GM10847 (cell line): ENCODE results near the gene DCAF5.

Experiments
- POLR2A ChIP-seq: IDR thresholded peaks from 2 replicates; pipeline ENCODE4 v1.6.1; 2011; ENCODE audit not compliant: insufficient read length; ENCODE audit errors: extremely low read depth

DCAF5 gene

GRCh38 chr14:69068744-69069421 lies 84.0 kb downstream of the DCAF5 start:
- no peak for TF ChIP-seq POLR2A

DNA sequence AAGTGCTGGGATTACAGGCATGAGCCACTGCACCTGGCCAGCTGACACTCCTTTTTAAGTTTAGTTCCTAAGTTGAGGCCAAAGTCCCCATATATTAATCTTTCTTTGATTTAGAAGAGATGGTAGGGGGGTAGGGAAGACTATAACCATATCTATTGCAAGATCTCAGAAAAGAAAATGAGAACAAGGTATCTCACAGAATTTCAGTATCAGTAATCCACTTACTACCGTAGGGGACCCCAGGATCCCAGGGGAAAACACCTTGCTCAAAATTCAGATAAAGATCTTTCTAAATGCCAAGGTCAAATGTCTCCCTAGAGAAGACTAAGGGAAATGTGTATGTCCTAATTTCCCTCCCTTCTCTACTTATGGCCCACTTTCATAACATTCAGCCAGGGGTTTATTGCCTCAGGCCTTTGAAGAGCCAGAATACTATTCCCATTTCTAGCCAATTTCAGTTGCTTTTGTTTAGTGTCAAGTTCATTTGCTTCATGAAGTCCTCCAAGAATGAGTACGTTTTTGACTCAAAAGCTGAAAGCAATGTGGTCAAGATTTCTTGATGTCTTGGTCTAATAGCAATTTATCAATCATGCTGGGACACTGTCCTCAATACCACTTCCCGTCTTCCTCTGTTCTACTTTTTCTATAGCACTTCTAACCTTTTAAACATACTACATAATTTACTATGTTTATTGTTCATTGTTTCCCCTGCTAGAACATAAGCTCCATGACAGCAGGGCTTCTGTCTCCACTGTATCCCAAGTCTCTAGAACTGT lies 86.3 kb downstream of the DCAF5 start:
- TF ChIP-seq POLR2A, result no peak

DNA sequence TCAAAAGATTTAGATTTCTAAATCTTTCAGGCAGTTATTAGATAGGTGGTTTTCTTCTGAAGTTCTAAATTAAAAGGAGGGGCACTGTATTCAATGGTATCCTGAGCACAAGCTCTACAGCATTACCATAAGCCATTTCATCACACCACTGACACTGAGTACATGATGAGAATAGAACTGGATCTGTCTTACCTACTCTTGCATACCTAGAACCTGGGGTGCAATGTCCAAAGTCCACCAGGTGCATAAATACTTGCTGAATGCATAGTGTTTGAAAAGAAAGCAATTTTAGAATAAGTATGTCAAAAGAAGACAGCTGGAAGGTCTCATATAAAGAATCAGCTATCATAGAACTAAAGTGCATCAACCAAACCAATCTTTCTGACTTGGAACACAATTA lies 88.3 kb downstream of the DCAF5 start:
- TF ChIP-seq POLR2A, result no peak

DNA sequence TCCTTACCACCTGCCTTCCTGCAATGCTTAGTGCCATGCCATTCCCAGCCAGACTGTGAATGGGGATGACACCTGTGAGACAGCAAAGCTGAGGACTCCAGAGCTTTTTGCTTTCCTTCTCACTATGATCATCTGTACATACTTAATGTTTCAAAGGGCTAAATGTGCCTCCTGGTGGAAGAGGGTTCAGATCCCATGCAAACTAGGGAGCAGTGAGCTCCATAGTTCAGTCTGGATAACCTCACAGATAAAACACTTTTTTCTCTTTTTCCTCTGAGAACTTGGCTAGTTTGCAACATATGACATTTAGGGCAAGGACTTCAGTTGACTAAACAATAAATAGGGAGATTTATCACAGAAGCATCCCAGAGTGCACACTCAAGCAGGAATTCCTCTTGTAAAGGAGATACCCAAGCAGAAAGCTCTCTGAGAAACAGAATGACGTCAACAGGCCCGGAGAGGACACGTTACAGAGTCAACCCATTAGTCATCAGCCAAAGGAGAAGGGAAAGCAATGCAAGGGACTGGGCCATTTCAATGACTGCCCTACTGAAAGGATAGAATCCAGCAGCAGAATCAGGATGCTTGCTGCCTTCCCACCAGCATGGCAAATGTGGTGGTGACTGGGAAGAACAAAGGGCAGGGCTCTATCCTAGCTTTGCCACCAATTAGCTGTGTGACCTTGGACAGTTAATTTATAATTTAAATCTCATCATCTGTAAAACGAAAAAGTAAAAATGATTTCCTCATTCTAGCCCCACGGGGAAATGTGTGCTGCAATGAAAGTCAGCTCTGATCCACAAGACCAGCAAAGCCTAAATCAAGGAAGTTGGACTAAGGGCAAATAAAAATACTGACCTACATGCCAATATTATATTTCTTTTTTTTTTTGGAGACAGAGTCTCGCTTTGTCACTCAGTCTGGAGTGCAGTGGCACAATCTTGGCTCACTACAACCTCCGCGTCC lies 93.0 kb downstream of the DCAF5 start:
- no peak for TF ChIP-seq POLR2A

- TF ChIP-seq POLR2A, result no peak
Measured at GRCh38 chr14:69055999-69056788, 96.7 kb downstream of the DCAF5 start.

- TF ChIP-seq POLR2A, result no peak
Measured at GRCh38 chr14:69055125-69055524, 97.8 kb downstream of the DCAF5 start.

- TF ChIP-seq POLR2A, result no peak
Measured at GRCh38 chr14:69054030-69054429, 98.9 kb downstream of the DCAF5 start.

GRCh38 chr14:69052181-69052601 lies 100.7 kb downstream of the DCAF5 start:
- no peak for TF ChIP-seq POLR2A

DNA sequence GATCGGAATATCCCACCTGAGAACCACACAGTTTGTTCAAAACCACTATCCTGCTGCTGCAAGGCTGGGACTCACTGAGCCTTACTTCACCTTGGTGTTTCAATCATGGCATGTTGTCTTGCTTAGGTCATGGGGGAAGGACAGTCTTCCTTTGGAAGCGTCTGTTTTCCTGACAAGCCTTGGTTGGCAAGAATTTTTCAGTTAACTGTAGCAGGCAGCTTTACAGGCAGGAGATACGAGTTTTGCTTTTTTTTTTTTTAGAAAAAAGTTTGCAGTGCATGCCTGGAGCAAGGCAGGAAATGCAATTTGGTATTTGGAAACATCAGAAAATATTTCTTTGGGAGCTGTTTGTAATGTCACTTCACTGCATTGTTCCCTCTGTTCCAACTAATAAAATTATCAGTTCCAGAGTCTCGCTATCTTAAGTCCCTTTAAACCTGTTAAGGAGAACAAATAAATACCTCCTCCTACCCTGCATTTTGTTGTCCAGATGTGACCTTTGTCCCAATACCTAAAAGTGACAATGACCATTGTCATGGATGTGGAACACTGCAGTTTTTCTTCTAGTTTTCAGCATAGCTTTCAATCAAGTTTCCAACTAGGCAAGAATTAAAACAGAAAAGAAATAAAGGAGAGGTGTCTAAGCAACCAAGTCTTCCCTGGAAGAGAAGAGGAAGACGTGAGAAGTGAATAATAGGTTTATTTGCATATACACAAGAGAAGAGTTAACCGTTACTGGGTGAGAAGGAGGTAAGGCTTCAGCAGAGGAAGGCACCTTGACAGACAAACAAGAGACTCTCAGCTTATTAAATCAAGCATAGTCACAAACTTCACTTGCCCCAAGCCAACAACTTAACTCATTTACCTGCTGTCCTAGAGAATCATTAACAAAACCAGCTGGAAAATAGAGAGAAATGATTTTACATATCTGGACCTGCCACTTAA lies 102.4 kb downstream of the DCAF5 start:
- TF ChIP-seq POLR2A, result no peak

DNA sequence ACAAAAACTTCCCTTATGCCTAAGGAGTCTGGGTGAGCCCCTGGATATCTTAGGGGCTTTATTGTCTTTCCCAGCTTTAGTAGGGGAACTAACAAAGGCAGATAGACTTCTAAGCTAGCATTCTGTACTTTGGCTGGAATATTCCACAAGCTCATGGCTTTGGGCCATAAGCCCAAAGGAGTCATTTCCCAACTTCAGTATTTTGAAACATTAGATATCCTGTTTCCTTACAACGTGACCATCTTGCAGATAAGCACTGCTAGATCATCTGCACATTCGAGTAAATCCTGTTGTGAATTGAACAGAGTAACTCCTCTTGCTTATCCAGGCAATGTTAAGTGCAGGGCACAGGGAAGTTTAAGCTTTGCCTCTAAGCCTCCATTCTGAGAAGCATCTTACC lies 103.2 kb downstream of the DCAF5 start:
- TF ChIP-seq POLR2A, result no peak

GRCh38 chr14:69048456-69048855 lies 104.5 kb downstream of the DCAF5 start:
- no peak for TF ChIP-seq POLR2A

DNA sequence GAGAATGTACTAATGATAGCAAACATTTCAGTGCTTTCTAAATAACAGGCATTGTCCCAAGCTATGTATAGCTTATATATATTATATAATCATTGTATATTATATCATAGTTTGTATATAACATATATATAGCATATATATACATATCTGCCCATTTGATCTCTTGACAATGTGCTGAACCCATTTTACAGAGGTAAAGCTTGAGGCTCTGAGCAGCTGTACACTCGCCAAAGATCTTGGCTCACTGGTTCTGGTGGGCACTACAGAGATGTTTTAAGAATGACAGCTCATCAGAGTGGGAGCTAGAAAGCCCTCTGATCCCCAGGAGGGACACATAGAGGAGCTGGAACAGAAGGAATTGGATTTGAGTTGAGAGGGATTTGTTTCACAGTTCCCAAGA lies 105.7 kb downstream of the DCAF5 start:
- no peak for TF ChIP-seq POLR2A

GRCh38 chr14:69046476-69046860 lies 106.5 kb downstream of the DCAF5 start:
- TF ChIP-seq POLR2A, result no peak
